GM18870 (cell line): ENCODE data around the gene ST3GAL4.

Experiments used
- ATAC-seq: cut with Tn5 transposase; IDR thresholded peaks from one replicate; pipeline ENCODE4 v1.9.1; 2021; ENCODE audit warnings: moderate library complexity; ENCODE audit not compliant: unreplicated experiment

ST3GAL4 gene

GRCh38 chr11:126328938-126329643 lies 26.4 kb upstream of the ST3GAL4 start:
- no peak for ATAC-seq

- no peak for ATAC-seq
Observed at GRCh38 chr11:126329644-126330211, 25.8 kb upstream of the ST3GAL4 start.

DNA sequence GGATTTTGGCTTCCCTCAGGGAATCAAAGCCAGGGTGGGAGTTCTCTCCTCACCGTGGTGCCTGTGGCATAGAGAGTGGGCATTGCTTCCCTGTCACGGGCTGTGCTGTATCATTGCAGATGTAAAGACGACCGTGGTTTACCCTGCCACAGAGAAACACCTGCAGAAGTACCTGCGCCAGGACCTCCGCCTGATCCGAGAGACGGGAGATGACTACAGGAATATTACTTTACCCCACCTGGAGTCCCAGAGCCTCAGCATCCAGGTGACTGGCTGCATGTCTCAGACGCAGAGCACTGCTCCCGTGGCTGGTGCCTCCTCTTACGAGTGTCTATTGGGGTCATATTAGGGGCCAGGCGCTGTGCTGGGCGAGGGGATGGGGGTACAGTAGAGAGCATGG lies 24.2 kb upstream of the ST3GAL4 start:
- ATAC-seq = no peak

DNA sequence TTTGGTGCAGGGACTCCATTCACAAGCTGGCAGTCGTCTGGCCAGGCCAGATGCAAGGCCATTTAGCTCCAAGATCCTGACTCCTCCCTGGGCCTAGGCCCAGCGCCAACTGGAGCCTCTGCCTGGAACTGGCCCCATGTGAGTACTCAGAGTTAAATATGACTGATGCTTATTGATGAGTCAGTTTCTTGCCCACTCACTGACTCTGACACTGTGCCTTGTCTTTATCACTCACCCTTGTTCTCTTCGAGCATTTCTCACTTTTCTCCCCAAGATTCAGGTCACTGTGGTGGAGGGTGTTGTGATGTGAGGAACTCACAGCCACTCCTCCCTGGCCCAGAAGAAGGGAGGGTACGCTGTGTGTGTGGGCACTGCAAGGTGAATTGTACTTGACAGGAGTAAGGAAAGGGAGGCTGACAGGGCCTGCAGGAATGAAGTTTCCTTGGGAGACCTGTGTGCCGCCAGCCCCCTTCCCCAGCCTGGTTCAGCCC lies 23.2 kb upstream of the ST3GAL4 start:
- no peak for ATAC-seq

DNA sequence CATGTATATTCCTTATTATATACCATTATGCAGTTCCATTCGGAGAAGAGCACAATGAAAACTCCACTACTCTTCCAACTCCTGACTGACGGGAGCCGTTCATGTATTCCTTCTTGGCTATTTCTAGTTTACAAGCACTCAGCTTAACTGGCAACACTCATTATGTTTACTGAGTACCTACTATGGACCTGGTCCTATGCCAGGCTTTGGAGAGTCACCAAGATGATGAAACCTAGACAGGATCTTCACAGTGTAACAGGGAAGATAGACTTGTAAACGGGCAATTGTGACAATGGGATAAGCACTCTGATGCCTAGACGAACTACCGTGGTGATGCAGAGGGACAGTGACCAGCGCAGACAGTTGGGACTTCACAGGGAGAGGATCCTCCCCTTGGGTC lies 22.3 kb upstream of the ST3GAL4 start:
- ATAC-seq = no peak

DNA sequence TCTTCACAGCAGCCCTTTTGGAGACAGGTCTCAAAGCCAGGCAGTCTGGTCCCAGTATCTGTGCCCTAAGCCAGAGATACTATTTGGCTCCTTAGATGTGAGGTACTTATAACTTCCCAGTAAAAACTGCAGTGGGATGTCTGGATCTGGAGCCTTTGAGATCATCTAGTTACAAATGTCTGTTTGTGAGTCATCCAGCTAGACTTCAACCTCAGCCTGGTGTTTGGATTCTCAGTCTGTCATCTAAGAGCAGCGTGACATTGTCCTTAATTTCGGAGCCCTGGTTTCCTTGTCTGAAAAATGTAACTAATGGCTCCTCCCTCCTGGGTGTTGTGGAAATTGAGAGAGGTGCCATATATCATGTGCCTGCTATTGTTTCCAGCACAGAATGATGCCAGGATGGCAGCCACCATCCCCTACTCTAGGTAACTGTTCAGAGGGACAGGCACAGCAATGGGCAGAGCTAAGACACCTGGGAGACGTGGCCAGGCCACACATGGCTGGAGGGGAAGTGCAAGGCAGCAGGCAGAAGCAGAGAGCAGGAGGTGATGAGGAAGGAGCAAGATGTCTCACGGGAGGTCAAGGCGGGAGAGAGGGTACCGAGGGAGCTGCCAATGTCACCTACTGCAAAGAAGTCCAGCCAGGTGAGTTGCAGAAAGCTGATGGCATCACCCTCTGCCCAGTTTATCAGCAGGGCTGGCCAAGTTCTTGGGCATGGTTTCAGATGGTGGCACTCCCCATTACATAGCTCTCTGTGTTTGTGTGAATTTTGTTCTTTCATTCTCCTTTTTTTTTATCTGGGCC lies 20.6 kb upstream of the ST3GAL4 start:
- ATAC-seq = no peak

DNA sequence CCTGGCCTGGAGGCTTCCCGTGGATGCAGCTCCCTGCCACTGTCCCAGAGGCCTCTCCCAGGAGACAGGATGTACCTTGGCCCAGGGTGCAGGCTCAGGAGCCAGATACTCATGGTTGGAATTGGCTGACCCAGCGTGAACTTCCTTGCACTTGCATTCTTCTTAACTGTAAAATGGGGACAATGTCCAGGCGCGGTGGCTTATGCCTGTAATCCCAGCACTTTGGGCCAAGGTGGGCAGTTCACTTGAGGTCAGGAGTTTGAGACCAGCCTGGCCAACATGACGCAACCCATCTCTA lies 20.1 kb upstream of the ST3GAL4 start:
- no peak for ATAC-seq

GRCh38 chr11:126336138-126336541 lies 19.3 kb upstream of the ST3GAL4 start:
- no peak for ATAC-seq

GRCh38 chr11:126336671-126337101 lies 18.8 kb upstream of the ST3GAL4 start:
- no peak for ATAC-seq

DNA sequence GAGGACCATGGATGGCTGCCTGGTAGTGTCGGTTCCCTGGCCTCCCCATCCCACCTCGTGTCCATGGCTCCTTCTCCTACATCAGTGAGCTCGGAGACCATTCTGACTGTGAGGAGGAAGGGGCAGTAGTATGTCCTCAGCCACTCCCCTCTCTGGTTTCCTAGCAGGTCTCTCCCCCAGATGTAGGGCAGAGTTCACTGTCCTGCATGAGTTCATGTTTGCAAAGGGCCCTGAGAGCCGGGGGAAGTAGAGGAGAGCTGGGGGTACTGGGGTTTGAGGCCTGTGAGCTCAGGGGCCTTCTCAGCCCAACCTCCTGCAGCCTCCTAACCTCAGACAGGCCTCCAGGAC lies 18.4 kb upstream of the ST3GAL4 start:
- no peak for ATAC-seq

- ATAC-seq = no peak
Observed at GRCh38 chr11:126337474-126338241, 17.8 kb upstream of the ST3GAL4 start.

- ATAC-seq = no peak
Observed at GRCh38 chr11:126338346-126339055, 17.0 kb upstream of the ST3GAL4 start.

DNA sequence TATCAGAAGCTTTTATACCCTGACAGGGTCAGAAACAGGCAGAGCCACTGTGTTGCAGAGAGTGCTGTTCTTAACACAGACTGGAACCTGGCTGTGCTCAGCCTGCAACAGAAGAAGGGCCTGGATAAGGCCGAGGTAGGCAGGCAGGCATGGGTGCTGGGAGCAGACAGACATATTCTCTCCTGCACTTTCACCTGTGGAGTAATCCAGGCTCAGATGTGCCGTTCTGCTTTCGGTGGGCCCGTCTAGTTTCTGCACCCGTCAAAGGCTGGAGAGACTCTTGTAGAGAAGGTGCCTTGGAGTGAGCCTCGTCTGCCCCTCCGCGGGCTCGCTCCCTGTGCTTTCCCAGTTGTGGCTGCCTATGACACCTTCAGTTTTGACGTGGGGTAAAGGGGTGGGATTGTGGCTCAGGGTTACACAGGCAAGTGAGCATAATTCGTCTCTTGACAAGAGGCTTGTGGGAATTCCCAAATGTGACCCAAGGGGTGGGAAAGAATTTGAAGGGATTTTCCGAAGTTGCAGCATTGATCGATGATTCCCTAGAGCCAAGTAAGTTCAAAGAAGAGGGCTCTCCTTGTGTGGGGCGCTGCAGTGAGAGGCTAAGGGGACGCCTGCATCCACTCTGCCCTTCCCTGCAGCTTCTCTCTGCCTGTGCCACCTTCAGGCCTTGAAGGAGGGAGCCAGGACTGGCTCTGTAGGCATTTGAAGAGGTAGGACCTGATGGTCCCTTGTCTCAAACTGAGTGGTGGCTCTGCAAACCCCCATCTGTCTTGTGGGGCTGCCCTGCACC lies 16.2 kb upstream of the ST3GAL4 start:
- no peak for ATAC-seq

- ATAC-seq = no peak
Observed at GRCh38 chr11:126339863-126340434, 15.5 kb upstream of the ST3GAL4 start.

GRCh38 chr11:126340960-126341606 lies 14.4 kb upstream of the ST3GAL4 start:
- no peak for ATAC-seq

DNA sequence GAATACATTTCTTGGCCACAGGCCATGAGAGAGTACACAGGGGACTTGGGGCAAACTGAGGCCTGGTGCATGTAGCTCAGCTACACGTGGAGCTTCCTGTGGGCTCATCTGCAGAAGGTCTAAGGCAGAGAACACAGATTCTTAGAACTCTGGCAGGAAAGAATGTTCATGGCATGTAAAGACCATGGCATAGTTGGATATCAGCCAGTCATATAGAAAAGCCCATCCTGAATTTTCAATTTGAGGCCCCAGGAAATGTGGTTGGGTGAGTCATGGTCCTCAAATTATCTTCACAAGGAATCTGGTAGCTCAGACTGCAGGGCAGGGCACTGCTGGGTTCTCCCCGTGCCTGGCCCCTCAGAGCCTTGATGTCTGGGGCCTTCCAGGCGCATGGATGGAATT lies 13.7 kb upstream of the ST3GAL4 start:
- no peak for ATAC-seq

DNA sequence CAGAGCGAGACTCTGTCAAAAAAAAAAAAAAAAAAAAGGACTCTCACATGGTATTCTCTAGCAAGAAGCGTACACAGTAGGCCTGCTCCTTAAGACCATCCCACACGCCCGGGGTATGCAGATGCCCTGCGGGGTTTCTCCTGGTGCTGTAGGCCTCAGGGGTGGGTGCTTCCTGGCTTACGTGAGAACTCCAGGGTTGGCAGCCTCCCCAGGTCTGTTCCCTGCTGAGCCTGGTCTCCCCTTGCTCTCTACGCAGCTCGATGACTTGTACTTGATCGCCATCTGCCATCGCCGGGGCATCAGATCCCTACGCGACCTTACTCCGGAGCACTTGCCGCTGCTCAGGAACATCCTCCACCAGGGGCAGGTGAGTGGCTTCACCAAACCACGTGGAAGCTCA lies 12.4 kb upstream of the ST3GAL4 start:
- no peak for ATAC-seq

GRCh38 chr11:126344141-126345080 lies 11.1 kb upstream of the ST3GAL4 start:
- no peak for ATAC-seq
